Suprapubic skin (tissue), 4 donors: Measurements from ENCODE around the gene MED12L.

Source experiments
- POLR2A ChIP-seq, 2 donors: fragments of 450-650 bp; IDR thresholded peaks; one replicate each; pipeline ENCODE4 v1.6.1; 2017; ENCODE audit warnings: antibody characterized with exemption in 2 of 2, mild to moderate bottlenecking in 2 of 2, moderate library complexity in 2 of 2
- POLR2AphosphoS5 ChIP-seq, 3 donors: sonication (generic); formaldehyde crosslinking; IDR thresholded peaks; one replicate each; pipeline ENCODE4 v1.6.1; 2017; ENCODE audit warnings: antibody characterized with exemption in 3 of 3
- TF ChIP-seq, protein P1 (sequence below), 2 donors: fragments of 200-600 bp in 1 of 2; fragments of 450-650 bp in 1 of 2; sonication (generic) in 1 of 2; IDR thresholded peaks; one replicate each; pipeline ENCODE4 v1.5.1; 2016 to 2019; ENCODE audit warnings: antibody characterized with exemption in 2 of 2, mild to moderate bottlenecking in 1 of 2, moderate library complexity in 1 of 2

DNA sequence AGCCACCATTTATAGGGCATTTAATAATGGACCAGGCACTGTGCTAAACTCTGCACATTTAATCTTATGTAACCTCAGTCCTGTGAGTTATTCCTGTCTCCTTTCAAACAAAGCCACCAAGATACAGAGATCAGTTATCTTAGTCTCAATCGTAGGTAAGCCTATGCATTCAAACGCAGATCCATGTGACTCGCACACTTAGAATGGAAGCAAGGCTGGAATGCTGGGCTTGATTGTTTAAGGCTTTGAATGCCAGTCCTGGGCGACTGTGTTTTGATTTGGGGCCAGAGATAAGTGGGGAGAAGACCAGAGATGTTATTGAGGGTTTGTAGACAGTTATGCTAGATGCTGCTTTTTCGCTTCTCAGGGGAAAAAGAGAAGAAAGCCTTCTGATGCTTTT, 22.2 kb downstream of the MED12L start:
- TF ChIP-seq, protein P1, sequence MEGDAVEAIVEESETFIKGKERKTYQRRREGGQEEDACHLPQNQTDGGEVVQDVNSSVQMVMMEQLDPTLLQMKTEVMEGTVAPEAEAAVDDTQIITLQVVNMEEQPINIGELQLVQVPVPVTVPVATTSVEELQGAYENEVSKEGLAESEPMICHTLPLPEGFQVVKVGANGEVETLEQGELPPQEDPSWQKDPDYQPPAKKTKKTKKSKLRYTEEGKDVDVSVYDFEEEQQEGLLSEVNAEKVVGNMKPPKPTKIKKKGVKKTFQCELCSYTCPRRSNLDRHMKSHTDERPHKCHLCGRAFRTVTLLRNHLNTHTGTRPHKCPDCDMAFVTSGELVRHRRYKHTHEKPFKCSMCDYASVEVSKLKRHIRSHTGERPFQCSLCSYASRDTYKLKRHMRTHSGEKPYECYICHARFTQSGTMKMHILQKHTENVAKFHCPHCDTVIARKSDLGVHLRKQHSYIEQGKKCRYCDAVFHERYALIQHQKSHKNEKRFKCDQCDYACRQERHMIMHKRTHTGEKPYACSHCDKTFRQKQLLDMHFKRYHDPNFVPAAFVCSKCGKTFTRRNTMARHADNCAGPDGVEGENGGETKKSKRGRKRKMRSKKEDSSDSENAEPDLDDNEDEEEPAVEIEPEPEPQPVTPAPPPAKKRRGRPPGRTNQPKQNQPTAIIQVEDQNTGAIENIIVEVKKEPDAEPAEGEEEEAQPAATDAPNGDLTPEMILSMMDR (IDR thresholded peaks at IDR 0.05), result no peak
- TF ChIP-seq POLR2AphosphoS5 (IDR thresholded peaks at IDR 0.05) (no peak), POLR2A (IDR thresholded peaks at IDR 0.05) (no peak)
